Endothelial cell (in vitro differentiated cells): ENCODE results near the gene MYH7B. TPM values are rescaled to one million over a fixed set of nuclear protein-coding genes. Genes with fewer than 3 reads are reported as not detected.

Source experiments
- DNase-seq: peaks from one replicate; pipeline ENCODE4 v3.0.0; 2021; ENCODE audit warnings: low spot score
- H3K27ac Mint-ChIP-seq: one replicate; pipeline ENCODE4 v1.8.0; 2021; ENCODE audit warnings: mixed read lengths, inconsistent platforms; ENCODE audit not compliant: unreplicated experiment
- H3K27me3 Mint-ChIP-seq: one replicate; pipeline ENCODE4 v1.8.0; 2021; ENCODE audit warnings: mild to moderate bottlenecking, moderate library complexity, mixed read lengths, inconsistent platforms; ENCODE audit not compliant: unreplicated experiment
- H3K36me3 Mint-ChIP-seq: one replicate; pipeline ENCODE4 v1.8.0; 2021; ENCODE audit warnings: mild to moderate bottlenecking, low read depth, mixed read lengths, inconsistent platforms; ENCODE audit not compliant: unreplicated experiment
- H3K4me1 Mint-ChIP-seq: one replicate; pipeline ENCODE4 v1.8.0; 2021; ENCODE audit warnings: mild to moderate bottlenecking, mixed read lengths, inconsistent platforms; ENCODE audit not compliant: unreplicated experiment
- H3K4me3 Mint-ChIP-seq: one replicate; pipeline ENCODE4 v1.8.0; 2021; ENCODE audit warnings: mild to moderate bottlenecking, mixed read lengths, inconsistent platforms; ENCODE audit not compliant: unreplicated experiment
- H3K9me3 Mint-ChIP-seq: one replicate; pipeline ENCODE4 v1.8.0; 2021; ENCODE audit warnings: mixed read lengths, inconsistent platforms; ENCODE audit not compliant: unreplicated experiment
- CTCF ChIP-seq: fragments of 200-600 bp; sonication (generic); IDR thresholded peaks from one replicate; pipeline ENCODE4 v1.5.0; 2021; ENCODE audit warnings: antibody characterized with exemption; ENCODE audit not compliant: unreplicated experiment
- total RNA-seq: library from RNA; stranded (reverse); fragmentation: NEBNext Ultra II Directional; extraction: Animal tissue kit (Norgen Biotek cat#: 25700); gene quantifications from one replicate; pipeline ENCODE4 v1.2.1, GENCODE V29; 2021; ENCODE audit not compliant: unreplicated experiment

The MYH7B gene
- total RNA-seq, 1 donor from 2014 or later, result 0.51 TPM

GRCh38 chr20:34983089-34983820, 27.6 kb downstream of the MYH7B start:
- Mint-ChIP-seq H3K27ac (no peak overlapping the region), H3K36me3 (peaks cover 7% of the 10 kb centered on the region), H3K27me3 (peaks cover 17% of the 10 kb centered on the region), H3K4me1 (peaks cover 23% of the 10 kb centered on the region), H3K4me3 (no peak overlapping the region), H3K9me3 (no peaks in the 10 kb centered on the region)
- no peak for DNase-seq
- TF ChIP-seq CTCF, result no peak

DNA sequence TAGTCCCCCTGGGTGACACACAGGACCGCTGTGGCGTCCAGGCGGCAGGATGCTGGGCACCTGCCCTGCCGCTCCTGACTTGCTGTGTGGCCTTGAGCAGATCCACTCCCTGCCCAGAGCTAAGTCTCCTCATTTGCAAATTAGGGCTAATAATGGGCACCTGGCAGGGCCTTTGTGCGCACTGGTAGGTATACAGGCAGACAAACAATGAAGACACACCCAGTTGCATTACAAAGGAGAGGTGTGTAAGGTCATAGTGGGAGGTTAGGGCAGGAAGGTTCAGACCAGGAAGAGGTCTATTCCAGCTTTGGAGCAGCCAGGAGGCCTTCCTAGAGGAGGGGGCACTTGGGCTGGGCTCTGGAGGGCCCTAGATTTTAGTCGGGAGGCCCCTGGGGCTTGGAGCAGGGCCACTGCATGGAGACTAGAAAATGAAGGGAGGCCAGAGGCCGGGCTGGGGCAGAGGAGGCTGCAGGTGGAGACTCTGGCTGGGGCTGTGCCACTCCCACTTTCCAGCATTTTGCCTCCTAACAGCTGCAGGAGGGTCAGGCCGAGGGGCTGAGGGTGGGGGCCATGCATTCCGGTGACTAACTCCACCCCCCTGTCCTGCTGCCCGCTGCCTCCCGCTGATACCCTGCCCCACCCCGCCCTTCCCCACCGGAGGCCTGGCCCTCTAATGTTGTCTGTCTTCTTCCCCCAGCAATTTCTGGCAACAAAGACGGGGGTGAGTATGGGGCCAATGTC, 28.5 kb downstream of the MYH7B start:
- H3K27me3 Mint-ChIP-seq, result peaks cover 14% of the 10 kb centered on the region
- no peak for DNase-seq
- no peak overlapping the region for H3K27ac Mint-ChIP-seq
- TF ChIP-seq CTCF, result no peak
- peaks cover 7% of the 10 kb centered on the region for H3K36me3 Mint-ChIP-seq
- no peak overlapping the region for H3K4me3 Mint-ChIP-seq
- peaks cover 23% of the 10 kb centered on the region for H3K4me1 Mint-ChIP-seq
- no peaks in the 10 kb centered on the region for H3K9me3 Mint-ChIP-seq

- peaks cover 7% of the 10 kb centered on the region for H3K36me3 Mint-ChIP-seq
- no peak for DNase-seq
- H3K27me3 Mint-ChIP-seq, result peaks cover 14% of the 10 kb centered on the region
- TF ChIP-seq CTCF, result no peak
- no peaks in the 10 kb centered on the region for H3K9me3 Mint-ChIP-seq
- H3K27ac Mint-ChIP-seq, result peak overlapping the region; percentile 88
- peaks cover 23% of the 10 kb centered on the region for H3K4me1 Mint-ChIP-seq
- peak overlapping the region; percentile 33 for H3K4me3 Mint-ChIP-seq
These were observed 29.1 kb downstream of the MYH7B start for GRCh38 chr20:34984756-34985261.

DNA sequence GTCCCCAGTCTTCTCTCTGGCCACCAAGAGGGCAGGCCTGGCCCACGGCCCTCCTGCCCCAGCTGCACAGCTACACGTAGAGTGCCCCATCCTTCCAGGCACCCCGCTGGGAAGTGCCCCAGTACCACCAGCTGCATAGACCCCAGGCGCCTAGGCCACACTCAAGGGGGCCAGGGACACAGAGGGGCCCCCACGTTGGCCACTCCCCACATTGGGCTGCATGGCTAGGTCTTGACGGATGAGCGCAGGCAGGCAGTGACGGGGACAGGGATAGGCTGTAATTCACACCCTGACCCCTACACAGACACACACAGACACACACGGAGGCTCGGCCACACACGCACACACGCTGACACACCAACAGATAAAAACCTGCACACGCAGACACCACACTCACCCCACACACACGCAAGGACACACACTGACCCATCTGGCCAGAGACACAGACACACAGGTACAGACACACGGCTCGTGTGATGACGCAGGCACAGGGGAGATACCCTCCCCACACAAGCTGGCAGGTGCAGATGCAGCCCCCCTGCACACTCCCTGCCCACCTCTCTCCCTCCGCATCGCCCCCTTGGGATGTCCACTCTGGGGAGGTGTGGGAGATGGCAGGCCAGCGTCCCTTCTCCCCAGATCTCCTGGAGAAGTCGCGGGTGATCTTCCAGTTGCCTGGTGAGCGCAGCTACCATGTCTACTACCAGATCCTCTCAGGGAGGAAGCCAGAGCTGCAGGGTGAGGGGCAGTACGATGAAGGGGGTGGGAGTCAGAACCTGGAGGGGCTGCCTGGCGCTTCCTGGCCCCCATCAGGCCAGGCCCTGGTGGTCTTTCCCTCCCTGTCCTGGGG, 30.0 kb downstream of the MYH7B start:
- DNase-seq, result no peak
- Mint-ChIP-seq H3K27ac (peak overlapping the region; percentile 88), H3K4me1 (peaks cover 23% of the 10 kb centered on the region), H3K36me3 (peaks cover 7% of the 10 kb centered on the region), H3K27me3 (peaks cover 14% of the 10 kb centered on the region), H3K4me3 (peak overlapping the region; percentile 37), H3K9me3 (no peaks in the 10 kb centered on the region)
- no peak for TF ChIP-seq CTCF
